ENCODE measurements around the gene KCNA10.

Gene KCNA10

GRCh38 chr1:110522560-110522959 lies 3.6 kb upstream of the KCNA10 start (continued):
- TF ChIP-seq ZNF521 (tag by site-specific recombination; IDR thresholded peaks at IDR 0.05) (no peak), ATF2 (tag by site-specific recombination; IDR thresholded peaks at IDR 0.05; ENCODE audit: low read depth) (no peak), ZNF629 (tag by site-specific recombination; IDR thresholded peaks at IDR 0.05) (no peak), HOXA7 (CRISPR knock-in tag; IDR thresholded peaks at IDR 0.05; ENCODE audit: borderline replicate concordance) (no peak), ZBTB20 (tag by site-specific recombination; IDR thresholded peaks at IDR 0.05) (no peak)

- TF ChIP-seq ZNF248 (tag by site-specific recombination; IDR thresholded peaks at IDR 0.05) (no peak), EGR2 (tag by site-specific recombination; IDR thresholded peaks at IDR 0.05; ENCODE audit: low read depth) (peak; percentile 71)
- Histone ChIP-seq H3K9me3 (ENCODE audit: control insufficient read depth, insufficient read depth, low read depth, low read length) (no peaks in the 10 kb centered on the region), H3K4me1 (ENCODE audit: control insufficient read depth, insufficient read depth, low read length) (no peaks in the 10 kb centered on the region), H3K4me3 (ENCODE audit: low read depth, low read length) (no peak overlapping the region), H3K27ac (ENCODE audit: extremely low read depth, low read depth, low read length) (no peak overlapping the region), H3K36me3 (ENCODE audit: control insufficient read depth in 2 of 2, insufficient read depth in 1 of 2, low read length in 2 of 2) (no peaks in the 10 kb centered on the region)
- ChIA-PET CTCF (interaction anchor here (0.8 to 11.3 kb wide), 6 partner anchors 10 to 260 kb away, joined by 3 to 113 read pairs (median 30); no protein-coding TSS in a partner anchor), POLR2A (no interaction called here)
These were observed 1.9 kb upstream of the KCNA10 start for GRCh38 chr1:110520827-110521226.

GRCh38 chr1:110515891-110516290 lies 3.1 kb downstream of the KCNA10 start:
- Histone ChIP-seq H3K9me3 (ENCODE audit: control insufficient read depth, insufficient read depth, low read depth, low read length) (no peaks in the 10 kb centered on the region), H3K4me1 (ENCODE audit: control insufficient read depth, insufficient read depth, low read length) (no peaks in the 10 kb centered on the region), H3K27ac (ENCODE audit: extremely low read depth, low read depth, low read length) (no peak overlapping the region), H3K36me3 (ENCODE audit: control insufficient read depth in 2 of 2, insufficient read depth in 1 of 2, low read length in 2 of 2) (no peaks in the 10 kb centered on the region), H3K4me3 (ENCODE audit: low read depth, low read length) (no peak overlapping the region)
- ChIA-PET POLR2A (no interaction called here), CTCF (interaction anchor here (0.6 to 1.0 kb wide), 2 partner anchors 20 to 228 kb away, joined by 4 to 5 read pairs; no protein-coding TSS in a partner anchor)
- TF ChIP-seq ZNF596 (tag by site-specific recombination; IDR thresholded peaks at IDR 0.05) (no peak), ZBTB7A (tag by site-specific recombination; IDR thresholded peaks at IDR 0.05; ENCODE audit: low read depth) (no peak), ZNF830 (tag by site-specific recombination; IDR thresholded peaks at IDR 0.05; ENCODE audit: low read depth) (no peak), BCL11A (tag by site-specific recombination; IDR thresholded peaks at IDR 0.05; ENCODE audit: low read depth) (no peak), ZNF513 (tag by site-specific recombination; IDR thresholded peaks at IDR 0.05) (no peak), ZNF473 (tag by site-specific recombination; IDR thresholded peaks at IDR 0.05) (no peak), ZNF791 (tag by site-specific recombination; IDR thresholded peaks at IDR 0.05) (no peak), ZNF16 (tag by site-specific recombination; IDR thresholded peaks at IDR 0.05; ENCODE audit: low read depth) (no peak), ZNF146 (tag by site-specific recombination; IDR thresholded peaks at IDR 0.05) (no peak), HOXA7 (CRISPR knock-in tag; IDR thresholded peaks at IDR 0.05; ENCODE audit: borderline replicate concordance) (no peak), ZIC2 (tag by site-specific recombination; IDR thresholded peaks at IDR 0.05) (no peak), INSM2 (tag by site-specific recombination; IDR thresholded peaks at IDR 0.05) (no peak), OSR2 (tag by site-specific recombination; IDR thresholded peaks at IDR 0.05) (no peak), SP7 (tag by site-specific recombination; IDR thresholded peaks at IDR 0.05) (no peak), ZNF341 (tag by site-specific recombination; IDR thresholded peaks at IDR 0.05; ENCODE audit: low read depth) (no peak)
